Stomach (tissue), 4 donors: Measurements from ENCODE around the gene LGALS4.

ENCODE experiments used
- CTCF ChIP-seq, 7 experiments: fragments of 450-650 bp in 4 of 7; fragments of 200-600 bp in 3 of 7; sonication (generic) in 3 of 7; IDR thresholded peaks; one replicate each; pipeline ENCODE4 v1.5.1; 2016 to 2019; ENCODE audit warnings: antibody characterized with exemption in 7 of 7, control low read depth in 2 of 7, mild to moderate bottlenecking in 1 of 7
- EP300 ChIP-seq: sonication (generic); formaldehyde crosslinking; IDR thresholded peaks from one replicate; pipeline ENCODE4 v1.6.1; 2017; ENCODE audit warnings: antibody characterized with exemption
- POLR2A ChIP-seq, 4 donors: fragments of 450-650 bp; IDR thresholded peaks; one replicate each; pipeline ENCODE4 v1.6.1; 2016; ENCODE audit warnings: antibody characterized with exemption in 4 of 4, control low read depth in 2 of 4, mild to moderate bottlenecking in 1 of 4, moderate library complexity in 1 of 4
- POLR2AphosphoS5 ChIP-seq, 3 donors: sonication (generic); formaldehyde crosslinking; IDR thresholded peaks; one replicate each; pipeline ENCODE4 v1.6.1; 2016; ENCODE audit warnings: antibody characterized with exemption in 3 of 3

DNA sequence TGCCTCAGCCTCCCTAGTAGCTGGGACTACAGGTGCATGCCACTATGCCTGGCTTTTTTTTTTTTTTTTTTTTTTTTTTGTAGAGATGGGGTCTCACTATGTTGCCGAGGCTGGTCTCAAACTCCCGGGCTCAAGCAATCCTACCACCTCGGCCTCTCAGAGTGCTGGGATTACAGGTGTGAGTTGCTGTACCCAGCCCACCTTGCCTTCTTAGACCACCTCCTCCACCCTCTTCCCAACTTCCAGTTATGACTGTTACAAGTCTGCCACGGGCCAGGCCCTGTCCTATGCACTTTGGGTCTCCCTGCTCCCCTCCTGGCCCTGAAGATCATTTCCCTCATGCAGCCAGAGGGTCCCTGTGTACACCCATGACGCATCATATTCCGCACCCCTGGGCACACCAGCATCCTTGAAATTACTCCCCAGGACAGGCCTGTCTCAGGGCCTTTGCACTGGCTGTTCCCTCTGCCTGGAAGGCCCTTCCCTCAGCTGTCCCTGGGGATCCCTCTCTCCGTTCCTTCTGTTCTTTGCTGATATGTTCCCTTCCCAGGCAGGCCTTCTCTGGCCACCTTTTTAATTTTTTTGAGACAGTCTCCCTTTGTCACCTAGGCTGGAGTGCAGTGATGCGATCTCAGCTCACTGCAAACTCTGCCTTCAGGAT is 3.0 kb downstream of the LGALS4 start:
- TF ChIP-seq CTCF (IDR thresholded peaks at IDR 0.05), result no peak
- TF ChIP-seq POLR2AphosphoS5 (IDR thresholded peaks at IDR 0.05), result no peak
- no peak for TF ChIP-seq POLR2A (IDR thresholded peaks at IDR 0.05)
- TF ChIP-seq EP300, result no peak
